GM06990 (cell line): Measurements from ENCODE around the gene INPP5B.
"Not testable (repeated sequence)": the region's sequence is repeated elsewhere in the genome, so short reads cannot be mapped to it uniquely, and the experiment has no call there.

Experiments
- DNase-seq: peaks from one replicate; pipeline ENCODE4 v3.0.0-alpha.2; 2011; ENCODE audit not compliant: insufficient read length; ENCODE audit errors: extremely low read depth
- H3K27me3 ChIP-seq: replicated peaks from 2 replicates; pipeline ENCODE4 v1.6.0; 2011; ENCODE audit warnings: low read length; ENCODE audit not compliant: control insufficient read depth, insufficient read depth
- H3K36me3 ChIP-seq: 2 replicates; pipeline ENCODE4 v1.5.1; 2011; ENCODE audit warnings: low read length; ENCODE audit not compliant: control insufficient read depth, insufficient read depth
- H3K4me3 ChIP-seq: replicated peaks from 2 replicates; pipeline ENCODE4 v1.5.1; 2011; ENCODE audit warnings: low read depth, mild to moderate bottlenecking, control low read depth, low read length
- TF ChIP-seq, protein P1 (sequence below): IDR thresholded peaks from 2 replicates; pipeline ENCODE4 v1.5.1; 2011; ENCODE audit warnings: low read length, control low read depth, mild to moderate bottlenecking, inconsistent platforms; ENCODE audit not compliant: insufficient read depth, poor library complexity, severe bottlenecking

The INPP5B gene

DNA sequence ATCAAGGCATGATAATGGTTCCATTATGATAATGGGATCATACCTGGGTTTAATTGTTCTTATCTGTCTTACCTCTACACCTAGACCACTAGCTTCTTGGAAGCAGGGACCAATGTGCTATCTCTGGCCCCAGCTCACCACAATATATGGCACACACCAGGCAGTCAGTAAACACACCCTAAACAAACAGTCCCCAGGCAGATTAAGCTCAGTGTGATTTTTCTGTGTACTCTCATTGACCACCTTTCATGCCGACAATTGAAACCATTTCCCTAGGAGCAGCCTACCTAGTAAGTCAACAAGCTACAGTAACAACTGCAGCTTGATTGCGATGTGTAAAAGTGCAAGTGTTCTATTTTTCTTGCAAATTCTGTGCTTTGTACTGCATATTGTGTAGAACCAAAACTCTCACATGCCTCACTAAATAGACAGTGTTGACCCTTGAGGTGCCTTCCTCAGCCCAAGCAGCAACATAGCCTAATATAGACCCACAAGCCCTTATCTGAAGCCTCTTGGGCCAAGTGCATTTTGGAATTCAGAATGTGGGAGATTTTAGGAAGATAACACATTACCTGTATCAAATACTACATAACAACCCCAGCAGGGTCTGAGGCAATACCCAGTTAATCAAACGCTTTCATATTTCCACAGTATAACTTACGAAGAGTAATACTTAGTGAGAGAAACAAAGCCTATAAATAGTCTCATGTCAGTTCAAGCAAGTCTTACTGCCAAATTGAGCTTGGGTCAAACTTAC, 32.0 kb downstream of the INPP5B start:
- TF ChIP-seq, protein P1, sequence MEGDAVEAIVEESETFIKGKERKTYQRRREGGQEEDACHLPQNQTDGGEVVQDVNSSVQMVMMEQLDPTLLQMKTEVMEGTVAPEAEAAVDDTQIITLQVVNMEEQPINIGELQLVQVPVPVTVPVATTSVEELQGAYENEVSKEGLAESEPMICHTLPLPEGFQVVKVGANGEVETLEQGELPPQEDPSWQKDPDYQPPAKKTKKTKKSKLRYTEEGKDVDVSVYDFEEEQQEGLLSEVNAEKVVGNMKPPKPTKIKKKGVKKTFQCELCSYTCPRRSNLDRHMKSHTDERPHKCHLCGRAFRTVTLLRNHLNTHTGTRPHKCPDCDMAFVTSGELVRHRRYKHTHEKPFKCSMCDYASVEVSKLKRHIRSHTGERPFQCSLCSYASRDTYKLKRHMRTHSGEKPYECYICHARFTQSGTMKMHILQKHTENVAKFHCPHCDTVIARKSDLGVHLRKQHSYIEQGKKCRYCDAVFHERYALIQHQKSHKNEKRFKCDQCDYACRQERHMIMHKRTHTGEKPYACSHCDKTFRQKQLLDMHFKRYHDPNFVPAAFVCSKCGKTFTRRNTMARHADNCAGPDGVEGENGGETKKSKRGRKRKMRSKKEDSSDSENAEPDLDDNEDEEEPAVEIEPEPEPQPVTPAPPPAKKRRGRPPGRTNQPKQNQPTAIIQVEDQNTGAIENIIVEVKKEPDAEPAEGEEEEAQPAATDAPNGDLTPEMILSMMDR: no peak
- Histone ChIP-seq H3K36me3 (peaks cover 7% of the 10 kb centered on the region), H3K4me3 (no peak overlapping the region), H3K27me3 (no peaks in the 10 kb centered on the region)
- no peak for DNase-seq

GRCh38 chr1:37911478-37911877, 35.4 kb downstream of the INPP5B start:
- not testable (repeated sequence) for H3K36me3 ChIP-seq, DNase-seq, H3K27me3 ChIP-seq, H3K4me3 ChIP-seq

DNA sequence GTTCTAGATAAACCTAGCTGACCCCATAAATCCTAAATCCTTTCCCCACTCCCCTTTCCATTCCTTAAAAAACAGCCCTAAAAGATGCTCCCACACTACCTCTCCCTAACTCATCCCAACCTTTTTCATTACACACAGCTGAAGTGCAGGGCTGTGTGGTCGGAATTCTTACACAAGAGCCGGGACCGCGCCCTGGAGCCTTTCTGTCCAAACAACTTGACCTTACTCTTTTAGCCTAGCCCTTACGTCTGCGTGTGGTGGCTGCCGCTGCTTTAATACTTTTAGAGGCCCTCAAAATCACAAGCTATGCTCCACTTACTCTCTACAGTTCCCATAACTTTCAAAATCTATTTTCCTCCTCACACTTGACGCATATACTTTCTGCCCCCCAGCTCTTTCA, 36.0 kb downstream of the INPP5B start:
- H3K4me3 ChIP-seq, H3K27me3 ChIP-seq, H3K36me3 ChIP-seq, DNase-seq: not testable (repeated sequence)

DNA sequence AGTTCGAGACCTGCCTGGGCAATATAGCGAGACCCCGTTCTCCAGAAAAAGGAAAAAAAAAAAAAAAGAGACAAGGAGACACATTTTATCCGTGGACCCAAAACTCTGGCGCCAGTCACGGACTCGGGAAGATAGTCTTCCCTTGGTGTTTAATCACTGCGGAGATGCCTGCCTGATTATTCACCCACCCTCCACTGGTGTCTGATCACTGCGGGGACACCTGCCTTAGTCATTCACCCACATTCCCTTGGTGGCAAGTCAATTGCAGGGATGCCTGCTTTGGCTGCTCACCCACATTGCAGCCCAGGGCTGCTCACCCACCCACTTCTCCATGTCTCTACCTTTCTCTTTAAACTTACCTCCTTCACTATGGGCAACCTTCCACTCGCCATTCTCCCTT, 38.3 kb downstream of the INPP5B start:
- H3K36me3 ChIP-seq, DNase-seq, H3K27me3 ChIP-seq, H3K4me3 ChIP-seq: not testable (repeated sequence)

- DNase-seq, H3K4me3 ChIP-seq, H3K27me3 ChIP-seq, H3K36me3 ChIP-seq: not testable (repeated sequence)
These were observed 39.3 kb downstream of the INPP5B start for GRCh38 chr1:37907416-37908125.

DNA sequence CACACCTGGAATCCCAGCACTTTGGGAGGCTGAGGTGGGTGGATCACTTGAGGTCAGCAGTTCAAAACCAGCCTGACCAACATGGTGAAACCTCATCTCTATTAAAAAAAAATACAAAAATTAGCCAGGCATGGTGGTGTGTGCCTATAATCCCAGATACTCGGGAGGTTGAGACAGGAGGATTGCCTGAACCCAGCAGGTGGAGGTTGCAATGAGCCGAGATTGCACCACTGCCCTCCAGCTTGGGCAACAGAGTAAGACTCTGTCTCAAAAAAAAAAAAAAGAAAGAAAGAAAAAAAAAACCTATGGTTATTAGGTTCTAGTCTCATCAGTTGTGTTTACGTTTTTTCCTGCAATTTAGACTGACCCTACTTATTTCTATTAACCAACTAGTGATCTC, 40.3 kb downstream of the INPP5B start:
- not testable (repeated sequence) for H3K27me3 ChIP-seq, H3K36me3 ChIP-seq, DNase-seq, H3K4me3 ChIP-seq

DNA sequence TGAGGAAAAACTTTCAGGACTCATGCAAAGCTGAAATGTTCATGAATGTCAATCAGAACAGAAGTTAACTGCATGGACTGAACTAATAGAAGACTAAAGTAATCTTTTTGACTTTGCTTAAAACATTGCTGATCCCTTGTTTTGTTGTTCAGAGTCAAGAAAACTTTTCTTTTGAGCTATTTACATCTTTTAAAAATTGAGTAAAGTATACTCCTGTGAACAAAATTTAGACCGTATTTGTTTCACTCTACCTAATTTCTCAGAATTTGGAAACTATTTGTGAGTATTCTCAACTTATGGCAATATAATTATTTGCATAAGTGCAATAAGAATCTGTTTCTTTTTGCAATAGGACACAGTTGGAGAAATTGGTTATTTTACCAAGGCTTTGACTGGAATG, 41.1 kb downstream of the INPP5B start:
- Histone ChIP-seq H3K4me3 (no peak overlapping the region), H3K36me3 (no peaks in the 10 kb centered on the region), H3K27me3 (no peaks in the 10 kb centered on the region)
- DNase-seq: no peak
- TF ChIP-seq, protein P1: no peak

GRCh38 chr1:37903921-37904320, 42.9 kb downstream of the INPP5B start:
- not testable (repeated sequence) for H3K36me3 ChIP-seq, H3K27me3 ChIP-seq, DNase-seq, H3K4me3 ChIP-seq
